ENCODE measurements around the gene PCA3.

PCA3 gene

GRCh38 chr9:76758476-76758875 lies 5.8 kb upstream of the PCA3 start:
- DNase-seq = no peak

- DNase-seq = peak in 1 of 2 donors; percentile 20
These were observed 4.5 kb upstream of the PCA3 start for GRCh38 chr9:76759732-76760131.

- DNase-seq = no peak
These were observed 2.8 kb upstream of the PCA3 start for GRCh38 chr9:76761448-76761847.

GRCh38 chr9:76766126-76766525 lies 1.9 kb downstream of the PCA3 start:
- DNase-seq = no peak

GRCh38 chr9:76772686-76773445 lies 8.6 kb downstream of the PCA3 start:
- DNase-seq = no peak

DNA sequence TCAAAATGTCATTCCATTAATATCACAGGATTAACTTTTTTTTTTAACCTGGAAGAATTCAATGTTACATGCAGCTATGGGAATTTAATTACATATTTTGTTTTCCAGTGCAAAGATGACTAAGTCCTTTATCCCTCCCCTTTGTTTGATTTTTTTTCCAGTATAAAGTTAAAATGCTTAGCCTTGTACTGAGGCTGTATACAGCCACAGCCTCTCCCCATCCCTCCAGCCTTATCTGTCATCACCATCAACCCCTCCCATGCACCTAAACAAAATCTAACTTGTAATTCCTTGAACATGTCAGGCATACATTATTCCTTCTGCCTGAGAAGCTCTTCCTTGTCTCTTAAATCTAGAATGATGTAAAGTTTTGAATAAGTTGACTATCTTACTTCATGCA lies 20.6 kb downstream of the PCA3 start:
- DNase-seq = no peak

- no peak for DNase-seq
These were observed 21.3 kb downstream of the PCA3 start for GRCh38 chr9:76785501-76785900.

DNA sequence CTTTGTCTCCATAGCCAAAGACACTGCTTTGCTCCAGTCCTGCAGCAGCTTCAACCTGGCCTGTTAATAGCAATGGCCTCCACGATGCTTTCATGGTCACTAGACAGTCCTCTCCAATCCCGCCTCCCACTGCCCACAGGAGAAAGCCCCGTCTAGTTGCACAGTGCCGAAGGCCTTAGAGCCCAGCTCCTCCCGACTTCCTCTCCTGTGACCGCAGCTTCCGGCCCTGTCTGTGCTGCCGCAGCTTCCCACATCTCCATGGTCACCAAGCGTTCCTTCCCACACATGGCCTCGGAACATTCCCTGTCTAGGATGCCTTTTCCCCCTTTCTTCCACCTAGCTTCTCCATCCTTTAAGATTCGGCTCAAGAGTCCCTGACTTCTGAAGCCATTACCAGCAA lies 23.4 kb downstream of the PCA3 start:
- DNase-seq = no peak

- no peak for DNase-seq
These were observed 25.6 kb downstream of the PCA3 start for GRCh38 chr9:76789840-76790239.

GRCh38 chr9:76793784-76794431 lies 29.7 kb downstream of the PCA3 start:
- DNase-seq = no peak

- DNase-seq = no peak
These were observed 32.1 kb downstream of the PCA3 start for GRCh38 chr9:76796296-76796695.

DNA sequence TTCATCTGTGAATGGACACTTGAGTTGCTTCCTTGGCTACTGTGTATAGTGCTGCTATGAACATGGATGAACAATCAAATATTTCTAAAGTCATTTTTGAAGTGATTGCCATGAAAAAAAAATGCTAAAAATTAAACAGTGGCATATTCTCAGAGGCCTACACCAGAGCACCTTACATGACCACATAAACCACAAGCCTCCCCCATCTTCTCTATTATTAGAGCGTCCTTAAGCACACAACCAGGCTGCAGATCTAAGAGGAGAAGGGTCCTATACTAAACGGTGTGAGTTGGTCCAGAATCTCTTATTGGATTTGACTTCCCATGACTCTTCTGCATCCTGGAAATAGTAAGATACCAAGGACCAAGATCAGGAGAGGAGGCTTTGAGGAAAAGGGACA lies 34.3 kb downstream of the PCA3 start:
- DNase-seq = no peak

DNA sequence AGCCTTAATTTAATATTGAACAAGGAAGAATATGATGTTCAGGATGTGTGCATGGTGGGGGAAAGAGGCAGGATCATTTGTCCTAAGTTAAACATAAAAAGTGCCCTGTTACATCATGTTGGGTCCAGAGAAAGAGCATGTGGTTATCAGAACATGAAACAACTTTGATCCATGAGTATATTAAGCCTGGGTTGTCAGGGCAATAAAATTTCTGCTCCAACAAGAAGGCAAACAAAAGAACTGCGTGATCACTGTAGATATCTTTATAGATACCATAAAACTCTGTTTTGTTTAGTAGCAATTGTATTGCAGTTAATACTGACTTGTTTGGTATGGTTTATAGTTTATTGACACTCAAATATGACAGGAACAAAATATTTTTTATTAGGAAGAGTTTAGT lies 35.2 kb downstream of the PCA3 start:
- DNase-seq = no peak

DNA sequence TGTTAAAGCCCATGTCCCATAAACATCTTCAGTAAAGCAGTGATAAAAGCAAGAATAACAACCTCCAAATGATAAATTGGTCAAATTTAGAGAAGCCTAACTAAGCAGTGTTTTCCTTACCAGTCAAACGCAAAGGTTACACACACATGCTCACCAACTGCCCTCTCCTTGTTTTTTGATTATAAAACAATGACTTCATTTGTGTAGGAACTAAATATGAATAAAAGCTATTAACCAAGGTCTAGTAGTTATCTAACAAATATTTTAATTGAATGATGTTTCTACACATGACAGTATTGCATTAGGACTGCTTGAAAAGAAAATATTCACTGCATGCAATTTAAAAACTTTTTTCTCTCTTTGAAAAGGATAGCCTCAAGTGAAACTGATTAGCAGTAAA lies 36.7 kb downstream of the PCA3 start:
- DNase-seq = no peak

DNA sequence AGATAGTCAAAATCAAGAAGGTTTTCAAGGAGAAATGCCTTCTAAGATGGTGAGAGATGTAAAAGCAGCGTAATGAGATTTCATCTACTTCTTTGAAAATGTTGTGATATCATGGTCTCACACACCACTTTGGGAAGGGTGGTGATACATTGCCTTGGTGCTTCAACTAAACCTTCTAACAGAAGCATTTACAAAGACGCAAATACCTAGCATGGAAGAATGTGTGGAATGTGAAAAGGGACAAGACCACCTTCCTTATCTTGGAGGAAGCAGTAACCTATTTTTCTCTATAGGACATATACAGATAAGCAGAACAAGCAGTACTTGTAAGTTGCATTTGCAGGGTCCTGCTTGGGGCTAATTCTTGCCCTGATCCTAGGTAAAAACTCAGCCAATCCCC lies 38.8 kb downstream of the PCA3 start:
- DNase-seq = no peak

DNA sequence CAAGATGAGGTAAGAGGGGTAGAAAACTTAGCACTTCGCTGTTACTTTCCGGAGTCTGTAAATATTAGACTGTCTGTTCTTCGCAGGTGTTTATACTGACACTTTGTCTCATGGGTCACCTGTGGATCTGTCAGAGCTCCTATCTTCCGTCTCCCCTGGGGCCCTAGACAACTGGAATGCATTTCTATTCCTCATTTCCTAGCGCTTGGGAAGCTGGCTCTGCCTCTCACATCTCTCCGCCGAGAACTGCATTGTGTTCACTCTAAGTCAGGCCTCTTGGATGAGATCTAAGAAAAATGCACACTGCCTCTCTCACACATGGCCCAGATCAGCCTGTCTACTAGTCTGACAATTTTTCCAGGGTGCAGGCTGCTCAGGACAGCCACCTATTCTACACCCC lies 39.5 kb downstream of the PCA3 start:
- no peak for DNase-seq

DNA sequence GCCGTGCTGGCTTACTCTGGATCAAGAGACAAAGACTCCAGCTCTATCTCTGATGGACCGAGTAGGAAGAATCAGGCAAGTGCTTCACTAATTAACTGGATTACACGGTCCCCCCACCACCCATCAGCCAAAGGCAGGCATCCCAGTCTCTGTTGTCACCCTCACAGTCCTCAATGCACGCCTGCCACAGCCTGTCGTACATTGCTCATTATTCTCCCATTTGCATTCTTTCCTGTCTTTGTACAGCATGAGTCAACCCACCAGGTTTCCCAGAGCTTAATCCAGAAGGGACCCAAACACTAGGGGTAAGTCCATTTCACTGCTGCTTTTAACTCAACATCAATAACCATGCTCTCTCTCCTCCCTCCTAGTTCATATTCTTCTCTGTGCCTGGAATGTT lies 44.4 kb downstream of the PCA3 start:
- no peak for DNase-seq

- DNase-seq = peak in 1 of 2 donors; percentile 8
These were observed 46.2 kb downstream of the PCA3 start for GRCh38 chr9:76810377-76810957.

DNA sequence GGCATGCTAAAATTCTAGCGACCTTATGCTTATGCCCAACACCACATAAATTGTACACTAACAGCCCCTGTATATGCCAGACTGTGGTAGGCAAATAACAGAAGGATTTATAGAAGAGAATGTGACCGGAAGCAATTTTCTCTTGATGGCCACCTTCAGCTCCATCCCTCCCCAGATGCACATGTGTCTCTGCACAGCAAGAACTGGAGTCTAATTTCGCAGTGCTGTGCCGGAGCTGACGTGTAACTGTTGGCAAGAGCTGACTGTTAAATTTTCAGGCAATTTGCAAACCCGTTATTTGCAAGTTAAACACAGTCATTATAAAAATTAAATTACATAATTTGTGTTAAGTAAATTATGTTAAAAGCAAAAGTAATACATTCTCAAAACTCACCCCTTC lies 48.4 kb downstream of the PCA3 start:
- no peak for DNase-seq

- no peak for DNase-seq
These were observed 53.3 kb downstream of the PCA3 start for GRCh38 chr9:76817489-76817888.

- no peak for DNase-seq
These were observed 54.0 kb downstream of the PCA3 start for GRCh38 chr9:76818271-76818670.

GRCh38 chr9:76820431-76820830 lies 56.2 kb downstream of the PCA3 start:
- DNase-seq = no peak

GRCh38 chr9:76827296-76828080 lies 63.2 kb downstream of the PCA3 start:
- no peak for DNase-seq

DNA sequence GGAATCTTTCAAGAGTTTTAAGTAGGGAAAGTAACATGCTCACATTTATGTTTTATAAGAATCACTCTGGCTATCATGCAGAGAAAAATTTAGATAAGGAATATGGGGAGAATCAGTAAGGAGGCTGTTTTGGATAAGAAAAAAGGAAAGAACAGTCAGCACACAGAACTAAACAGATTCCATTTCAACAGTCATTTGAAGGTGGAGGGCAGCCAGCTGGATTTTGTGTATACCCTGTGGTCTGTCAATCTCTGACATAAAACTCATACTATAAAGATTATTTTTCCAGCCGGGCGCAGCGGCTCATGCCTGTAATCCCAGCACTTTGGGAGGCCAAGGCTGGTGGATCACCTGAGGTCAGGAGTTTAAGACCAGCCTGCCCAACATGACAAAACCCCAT lies 64.2 kb downstream of the PCA3 start:
- no peak for DNase-seq
